Ishikawa (cell line): ENCODE measurements around the gene SPINK8.

Source experiments
- CEBPB ChIP-seq: IDR thresholded peaks from 2 replicates; pipeline ENCODE4 v1.6.1; 2012
- CREB1 ChIP-seq: IDR thresholded peaks from 2 replicates; pipeline ENCODE4 v1.6.1; 2012; ENCODE audit warnings: low read depth
- EP300 ChIP-seq: IDR thresholded peaks from 2 replicates; pipeline ENCODE4 v1.6.1; 2012; ENCODE audit warnings: borderline replicate concordance
- RAD21 ChIP-seq: IDR thresholded peaks from 2 replicates; pipeline ENCODE4 v1.6.1; 2012; ENCODE audit warnings: low read depth
- TAF1 ChIP-seq: IDR thresholded peaks from 2 replicates; pipeline ENCODE4 v1.6.1; 2012; ENCODE audit warnings: low read depth, mild to moderate bottlenecking
- USF1 ChIP-seq: IDR thresholded peaks from 2 replicates; pipeline ENCODE4 v1.6.1; 2012
- YY1 ChIP-seq: IDR thresholded peaks from 2 replicates; pipeline ENCODE4 v1.6.1; 2012; ENCODE audit warnings: low read depth
- ZBTB7A ChIP-seq: IDR thresholded peaks from 2 replicates; pipeline ENCODE4 v1.6.1; 2012; ENCODE audit warnings: low read depth
- TF ChIP-seq, protein P1 (sequence below): IDR thresholded peaks from 2 replicates; pipeline ENCODE4 v1.6.1; 2012

DNA sequence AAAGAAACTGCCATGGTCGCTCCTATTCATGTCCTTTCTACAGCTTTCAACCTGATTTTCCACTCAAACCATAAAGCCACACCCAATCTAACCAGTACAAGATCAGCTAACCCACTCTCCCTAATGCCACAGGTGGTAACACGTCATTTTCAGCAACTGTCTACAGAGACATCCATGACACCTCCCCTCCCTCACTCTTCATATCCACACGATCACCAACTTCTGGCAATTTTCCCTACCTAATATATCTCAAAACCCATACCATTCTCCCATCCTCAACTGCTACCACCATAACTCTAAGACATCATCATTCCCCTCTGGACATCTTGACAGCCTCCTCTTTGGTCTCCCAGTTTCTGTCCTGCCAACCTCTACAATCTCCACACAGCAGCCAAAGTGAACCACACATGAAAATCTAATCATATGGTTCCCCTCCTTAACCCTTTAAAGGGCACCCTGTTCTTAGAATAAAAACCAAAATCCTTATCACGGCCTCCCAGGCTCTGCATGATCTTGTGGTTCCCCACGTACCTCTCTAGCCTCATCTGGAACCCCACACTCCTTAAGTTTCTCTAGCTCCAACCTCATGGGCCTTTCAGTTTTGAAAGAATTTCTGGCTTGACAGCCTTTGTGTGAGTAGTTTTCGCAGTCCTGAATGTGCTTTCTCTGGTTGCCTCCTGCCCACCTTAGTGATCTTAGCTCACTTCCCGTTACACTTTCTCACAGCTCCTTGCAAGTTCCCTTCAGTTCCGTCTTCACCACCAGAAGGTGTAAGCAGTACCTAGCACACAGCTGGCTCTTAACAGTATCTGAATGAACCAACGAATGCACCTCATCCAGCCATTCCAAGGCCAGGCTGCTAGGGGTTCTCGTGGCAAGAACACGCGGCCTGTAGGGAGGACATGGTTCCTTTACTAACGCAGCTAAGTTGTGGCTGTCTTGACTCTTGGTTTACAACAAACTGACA lies 33.4 kb downstream of the SPINK8 start:
- TF ChIP-seq, protein P1, sequence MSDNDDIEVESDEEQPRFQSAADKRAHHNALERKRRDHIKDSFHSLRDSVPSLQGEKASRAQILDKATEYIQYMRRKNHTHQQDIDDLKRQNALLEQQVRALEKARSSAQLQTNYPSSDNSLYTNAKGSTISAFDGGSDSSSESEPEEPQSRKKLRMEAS: no peak
- no peak for TF ChIP-seq YY1
- TF ChIP-seq EP300: no peak
- no peak for TF ChIP-seq CREB1
- no peak for TF ChIP-seq USF1
- no peak for TF ChIP-seq TAF1
- no peak for TF ChIP-seq RAD21
- no peak for TF ChIP-seq ZBTB7A
- TF ChIP-seq CEBPB: no peak
